CD4-positive, alpha-beta T cell (primary cell): Measurements from ENCODE around the gene CLDN5. TPM values are rescaled to one million over a fixed set of nuclear protein-coding genes. Genes with fewer than 3 reads are reported as not detected.

Experiments used
- ATAC-seq: fragments of 200-7000 bp; cut with Tn5 transposase; one replicate; pipeline ENCODE4 v1.10.0; 2022; ENCODE audit warnings: mild to moderate bottlenecking; ENCODE audit not compliant: poor library complexity
- CTCF ChIA-PET: fragments of 350-600 bp; sonication (Branson Sonifier 250); formaldehyde crosslinking; loops from one replicate; lab custom pipeline; 2021; ENCODE audit warnings: antibody characterized with exemption, inconsistent platforms; lab: Charles Lee
- POLR2A ChIA-PET: fragments of 350-600 bp; sonication (Branson Sonifier 250); formaldehyde crosslinking; loops from one replicate; lab custom pipeline; 2021; ENCODE audit warnings: antibody characterized with exemption, inconsistent platforms; lab: Charles Lee
- DNase-seq, 14 experiments: peaks; one replicate each; pipeline ENCODE4 v3.0.0-alpha.2; 2013 to 2020; ENCODE audit warnings: mixed read lengths in 2 of 14
- H3K27ac ChIP-seq, 2 donors: one replicate each; pipeline versions ENCODE4 v1.5.1 to v1.7.0; 2013; ENCODE audit warnings: low read length in 2 of 2, low read depth in 1 of 2, mild to moderate bottlenecking in 1 of 2
- H3K27me3 ChIP-seq, 2 experiments: 1 replicate in 1 of 2; 2 replicates in 1 of 2; pipeline versions ENCODE4 v1.6.1 to v1.7.0; 2013; ENCODE audit warnings: low read length in 2 of 2, control low read depth in 1 of 2, mild to moderate bottlenecking in 1 of 2, moderate library complexity in 1 of 2; ENCODE audit not compliant: insufficient read depth in 2 of 2, control insufficient read depth in 1 of 2
- H3K36me3 ChIP-seq: one replicate; pipeline ENCODE4 v1.6.1; 2013; ENCODE audit warnings: low read length, control low read depth; ENCODE audit not compliant: insufficient read depth
- H3K4me1 ChIP-seq: one replicate; pipeline ENCODE4 v1.6.1; 2013; ENCODE audit warnings: low read length, control low read depth; ENCODE audit not compliant: insufficient read depth
- H3K4me3 ChIP-seq: one replicate; pipeline ENCODE4 v1.5.1; 2013; ENCODE audit warnings: mild to moderate bottlenecking, low read length, moderate library complexity
- H3K9me3 ChIP-seq, 2 experiments: 1 replicate in 1 of 2; 2 replicates in 1 of 2; pipeline versions ENCODE4 v1.6.1 to v1.7.0; 2013; ENCODE audit warnings: low read length in 2 of 2, mild to moderate bottlenecking in 2 of 2, control low read depth in 1 of 2, moderate library complexity in 1 of 2; ENCODE audit not compliant: control insufficient read depth in 1 of 2, insufficient read depth in 1 of 2
- H3K27ac Mint-ChIP-seq: one replicate; pipeline ENCODE4 v1.8.0; 2020; ENCODE audit warnings: mixed read lengths
- H3K27me3 Mint-ChIP-seq: one replicate; pipeline ENCODE4 v1.8.0; 2021; ENCODE audit warnings: mixed read lengths
- H3K36me3 Mint-ChIP-seq: one replicate; pipeline ENCODE4 v1.8.0; 2021; ENCODE audit warnings: low read depth, mixed read lengths
- H3K4me1 Mint-ChIP-seq: one replicate; pipeline ENCODE4 v1.8.0; 2021; ENCODE audit warnings: low read depth, mixed read lengths
- H3K4me3 Mint-ChIP-seq: one replicate; pipeline ENCODE4 v1.8.0; 2020; ENCODE audit warnings: mild to moderate bottlenecking, mixed read lengths
- H3K9me3 Mint-ChIP-seq: one replicate; pipeline ENCODE4 v1.8.0; 2020; ENCODE audit warnings: mixed read lengths
- CTCF ChIP-seq: fragments of 200-600 bp; IDR thresholded peaks from one replicate; pipeline ENCODE4 v1.8.0; 2022; ENCODE audit warnings: antibody characterized with exemption, mild to moderate bottlenecking
- intact Hi-C, 2 experiments: fragments of 100-400 bp; cut with DNase I in 1 of 2; cut with micrococcal nuclease in 1 of 2; formaldehyde crosslinking; loops; one replicate each; pipeline versions ENCODE4 v1.15.1 to v1.9.0; 2023 to 2025; cut with DNase I, micrococcal nuclease
- total RNA-seq, 174 experiments: library from RNA in 2 of 174; stranded (reverse) in 2 of 174; gene quantifications; one replicate each; pipeline ENCODE4 v1.2.3 and lab custom pipeline; 2021 to 2026

Gene CLDN5
- total RNA-seq, 2 experiments from 2014 or later, result not detected

GRCh38 chr22:19518635-19519034 is 5.6 kb downstream of the CLDN5 start:
- Histone ChIP-seq H3K36me3 (no peaks in the 10 kb centered on the region), H3K27me3 (peaks cover 5 to 8% of the 10 kb centered on the region in 2 experiments), H3K4me1 (peaks cover 8% of the 10 kb centered on the region), H3K9me3 (peaks cover 5 to 7% of the 10 kb centered on the region in 2 experiments), H3K27ac (no peak overlapping the region), H3K4me3 (no peak overlapping the region)
- CTCF ChIA-PET, result no interaction called here
- intact Hi-C loops, result no loop called here
- H3K36me3 Mint-ChIP-seq, result no peaks in the 10 kb centered on the region
- H3K4me1 Mint-ChIP-seq, result peaks cover 4% of the 10 kb centered on the region
- DNase-seq (no peak), ATAC-seq (no peak)
- POLR2A ChIA-PET, result no interaction called here
- peaks cover 9% of the 10 kb centered on the region for H3K27me3 Mint-ChIP-seq
- no peak for TF ChIP-seq CTCF
- peaks cover 3% of the 10 kb centered on the region for H3K9me3 Mint-ChIP-seq
- no peak overlapping the region for H3K4me3 Mint-ChIP-seq
- no peak overlapping the region for H3K27ac Mint-ChIP-seq

DNA sequence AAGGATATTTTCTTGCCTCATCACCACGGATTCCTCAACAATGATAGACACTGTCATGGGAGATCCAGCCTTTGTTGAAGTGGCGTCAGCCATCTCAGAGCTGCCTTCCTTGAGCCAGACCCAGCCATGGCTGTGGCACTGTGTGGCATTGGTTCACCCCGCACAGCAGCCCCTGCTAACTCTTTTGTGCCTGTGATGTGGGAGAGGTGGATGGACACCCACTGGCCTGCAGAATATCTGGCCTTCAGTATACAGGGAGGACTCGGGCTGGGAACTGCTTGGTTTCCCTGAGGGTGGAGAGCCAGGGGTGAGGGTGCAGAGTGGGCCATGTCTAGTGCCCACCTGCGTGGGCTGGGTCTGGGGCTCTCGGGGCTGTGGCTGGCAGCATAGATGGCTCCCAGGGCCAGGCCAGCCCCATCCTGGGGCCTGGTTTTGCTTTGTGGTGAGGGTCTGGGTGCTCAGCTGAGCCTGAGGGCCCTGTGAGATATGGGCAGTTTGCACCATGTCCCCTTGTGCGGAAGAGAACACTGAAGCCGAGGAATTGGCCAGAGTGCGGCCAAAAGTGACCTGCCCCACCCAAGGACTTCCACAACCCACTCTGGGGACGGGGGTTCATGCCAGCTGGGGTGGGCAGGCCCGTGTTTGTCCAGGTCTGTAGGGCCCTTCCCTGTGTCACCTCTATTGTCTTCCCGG is 6.1 kb downstream of the CLDN5 start:
- H3K4me1 ChIP-seq, result peaks cover 2% of the 10 kb centered on the region
- H3K27me3 ChIP-seq, result peaks cover 3 to 4% of the 10 kb centered on the region in 2 experiments
- no peak overlapping the region for H3K4me3 ChIP-seq
- no peak overlapping the region for H3K27ac ChIP-seq
- peaks cover 4% of the 10 kb centered on the region for H3K4me1 Mint-ChIP-seq
- H3K9me3 Mint-ChIP-seq, result peaks cover 4% of the 10 kb centered on the region
- no peak overlapping the region for H3K4me3 Mint-ChIP-seq
- CTCF ChIA-PET, result no interaction called here
- intact Hi-C loops, result no loop called here
- no peaks in the 10 kb centered on the region for H3K36me3 Mint-ChIP-seq
- peaks cover 5 to 7% of the 10 kb centered on the region in 2 experiments for H3K9me3 ChIP-seq
- ATAC-seq (no peak), DNase-seq (no peak)
- H3K36me3 ChIP-seq, result no peaks in the 10 kb centered on the region
- no peak for TF ChIP-seq CTCF
- POLR2A ChIA-PET, result no interaction called here
- H3K27me3 Mint-ChIP-seq, result peaks cover 5% of the 10 kb centered on the region
- H3K27ac Mint-ChIP-seq, result no peak overlapping the region

- intact Hi-C loops, result no loop called here
- H3K4me3 Mint-ChIP-seq, result no peak overlapping the region
- Histone ChIP-seq H3K4me3 (no peak overlapping the region), H3K9me3 (peaks cover 5 to 7% of the 10 kb centered on the region in 2 experiments), H3K27me3 (no peaks in the 10 kb centered on the region), H3K36me3 (no peaks in the 10 kb centered on the region), H3K27ac (no peak overlapping the region), H3K4me1 (no peaks in the 10 kb centered on the region)
- DNase-seq, result no peak
- no peak for ATAC-seq
- ChIA-PET POLR2A (no interaction called here), CTCF (no interaction called here)
- no peaks in the 10 kb centered on the region for H3K36me3 Mint-ChIP-seq
- H3K9me3 Mint-ChIP-seq, result peaks cover 4% of the 10 kb centered on the region
- no peak for TF ChIP-seq CTCF
- H3K27ac Mint-ChIP-seq, result no peak overlapping the region
- H3K4me1 Mint-ChIP-seq, result peaks cover 4% of the 10 kb centered on the region
- no peaks in the 10 kb centered on the region for H3K27me3 Mint-ChIP-seq
Measured at GRCh38 chr22:19517171-19517500, 7.1 kb downstream of the CLDN5 start.
